Liver (tissue), 9 donors: ENCODE results near the gene IL36B. TPM values are rescaled to one million over a fixed set of nuclear protein-coding genes. Genes with fewer than 3 reads are reported as not detected.

Experiments
- DNase-seq: peaks from one replicate; pipeline ENCODE4 v3.0.0-alpha.2; 2017; ENCODE audit warnings: low spot score
- H3K27ac ChIP-seq, 2 donors: one replicate each; pipeline ENCODE4 v1.7.0; 2013; ENCODE audit warnings: inconsistent platforms in 2 of 2, low read length in 2 of 2, control low read depth in 1 of 2, low read depth in 1 of 2, mild to moderate bottlenecking in 1 of 2
- H3K27me3 ChIP-seq, 4 donors: one replicate each; pipeline versions ENCODE4 v1.6.1 to v1.7.0; 2013; ENCODE audit warnings: low read length in 3 of 4, inconsistent platforms in 1 of 4, mild to moderate bottlenecking in 1 of 4, moderate library complexity in 1 of 4; ENCODE audit not compliant: control insufficient read depth in 4 of 4, insufficient read depth in 4 of 4
- H3K36me3 ChIP-seq, 4 donors: one replicate each; pipeline versions ENCODE4 v1.6.1 to v1.7.0; 2013; ENCODE audit warnings: low read length in 3 of 4, mild to moderate bottlenecking in 3 of 4, low read depth in 1 of 4, moderate library complexity in 1 of 4; ENCODE audit not compliant: control insufficient read depth in 4 of 4, insufficient read depth in 3 of 4
- H3K4me1 ChIP-seq, 4 donors: one replicate each; pipeline versions ENCODE4 v1.6.1 to v1.7.0; 2013; ENCODE audit warnings: low read length in 3 of 4, mild to moderate bottlenecking in 3 of 4, moderate library complexity in 1 of 4; ENCODE audit not compliant: control insufficient read depth in 4 of 4, insufficient read depth in 4 of 4
- H3K4me3 ChIP-seq, 3 donors: one replicate each; pipeline versions ENCODE4 v1.6.1 to v1.7.0; 2013; ENCODE audit warnings: low read length in 3 of 3, control low read depth in 1 of 3, low read depth in 1 of 3, mild to moderate bottlenecking in 1 of 3
- H3K9ac ChIP-seq, 2 donors: one replicate each; pipeline ENCODE4 v1.7.0; 2013; ENCODE audit warnings: low read length in 2 of 2, mild to moderate bottlenecking in 2 of 2, moderate library complexity in 2 of 2, control low read depth in 1 of 2, low read depth in 1 of 2
- H3K9me3 ChIP-seq, 4 donors: one replicate each; pipeline versions ENCODE4 v1.6.1 to v1.7.0; 2013; ENCODE audit warnings: low read length in 3 of 4; ENCODE audit not compliant: control insufficient read depth in 4 of 4
- ATF3 ChIP-seq: IDR thresholded peaks from 2 replicates; pipeline ENCODE4 v1.6.1; 2016; ENCODE audit warnings: antibody characterized with exemption
- CTCF ChIP-seq: fragments of 150-350 bp; IDR thresholded peaks from 2 replicates; pipeline ENCODE4 v1.5.1; 2017; ENCODE audit warnings: improper control_type of control experiment, low read depth, low read length; ENCODE audit not compliant: missing input control
- EGR1 ChIP-seq, 2 donors: IDR thresholded peaks; 2 replicates each; pipeline ENCODE4 v1.6.1; 2016 to 2018; ENCODE audit warnings: antibody characterized with exemption in 2 of 2, low read depth in 2 of 2
- FOXA1 ChIP-seq: IDR thresholded peaks from 2 replicates; pipeline ENCODE4 v1.6.1; 2016; ENCODE audit warnings: antibody characterized with exemption
- FOXA2 ChIP-seq: IDR thresholded peaks from 2 replicates; pipeline ENCODE4 v1.6.1; 2016; ENCODE audit warnings: antibody characterized with exemption
- GABPA ChIP-seq, 2 donors: IDR thresholded peaks in 1 of 2; conservative IDR thresholded peaks in 1 of 2; 2 replicates each; pipeline ENCODE4 v1.6.1; 2016; ENCODE audit warnings: antibody characterized with exemption in 2 of 2, mild to moderate bottlenecking in 1 of 2, moderate library complexity in 1 of 2
- HNF4A ChIP-seq, 2 donors: conservative IDR thresholded peaks; 2 replicates each; pipeline ENCODE4 v1.6.1; 2016; ENCODE audit warnings: antibody characterized with exemption in 2 of 2, mild to moderate bottlenecking in 2 of 2
- HNF4G ChIP-seq: IDR thresholded peaks from 2 replicates; pipeline ENCODE4 v1.6.1; 2016; ENCODE audit warnings: antibody characterized with exemption
- JUND ChIP-seq, 2 donors: IDR thresholded peaks; 2 replicates each; pipeline ENCODE4 v1.6.1; 2016; ENCODE audit warnings: antibody characterized with exemption in 2 of 2
- NR2F2 ChIP-seq: IDR thresholded peaks from 2 replicates; pipeline ENCODE4 v1.6.1; 2016; ENCODE audit warnings: antibody characterized with exemption
- RAD21 ChIP-seq, 2 donors: IDR thresholded peaks; 2 replicates each; pipeline ENCODE4 v1.6.1; 2016; ENCODE audit warnings: antibody characterized with exemption in 2 of 2, mild to moderate bottlenecking in 2 of 2
- RXRA ChIP-seq, 2 donors: IDR thresholded peaks; 2 replicates each; pipeline ENCODE4 v1.6.1; 2017 to 2018; ENCODE audit warnings: antibody characterized with exemption in 2 of 2, mild to moderate bottlenecking in 1 of 2
- SP1 ChIP-seq: IDR thresholded peaks from 2 replicates; pipeline ENCODE4 v1.6.1; 2018; ENCODE audit warnings: antibody characterized with exemption, mild to moderate bottlenecking
- YY1 ChIP-seq: IDR thresholded peaks from 2 replicates; pipeline ENCODE4 v1.6.1; 2016; ENCODE audit warnings: antibody characterized with exemption, mild to moderate bottlenecking
- ZBTB33 ChIP-seq: IDR thresholded peaks from 2 replicates; pipeline ENCODE4 v1.6.1; 2016; ENCODE audit warnings: antibody characterized with exemption
- WGBS: extraction: QIAGEN DNeasy Blood & Tissue Kit; methylation state at CpG from one replicate; pipeline ENCODE4 v1.1.7; 2013; 5-methylcytosine and 5-hydroxymethylcytosine counted together
- polyA plus RNA-seq, 2 donors: library from polyadenylated mRNA; stranded (reverse) in 1 of 2; unstranded in 1 of 2; fragments of 200-250 nt in 1 of 2; fragments of >200 nt in 1 of 2; fragmentation: Nextera tagmentation in 1 of 2; extraction: Ambion mirVana in 1 of 2; gene quantifications; one replicate each; pipeline versions ENCODE4 v1.2.1 to v1.2.3, GENCODE V29; 2013 to 2015
- total RNA-seq, 2 donors: library from RNA; depleted of rRNA; stranded (reverse); fragments of >200 nt; gene quantifications; one replicate each; pipeline ENCODE4 v1.2.3, GENCODE V29; 2014
- donor health status: healthy.
- donor health status: healthy.
- donor health status: healthy.
- donor health status: healthy.
- donor health status: healthy.

IL36B gene
- total and polyA plus RNA-seq, 4 donors: not detected

- no peak for TF ChIP-seq SP1
- TF ChIP-seq RAD21 (IDR thresholded peaks at IDR 0.05): no peak
- no peak for TF ChIP-seq ZBTB33
- TF ChIP-seq FOXA2: no peak
- TF ChIP-seq GABPA (IDR thresholded peaks at IDR 0.05 in 1 of 2, conservative IDR thresholded peaks at IDR 0.05 in 1 of 2): no peak
- no peak for TF ChIP-seq RXRA (IDR thresholded peaks at IDR 0.05)
- no peak for TF ChIP-seq JUND (IDR thresholded peaks at IDR 0.05)
- no peak for TF ChIP-seq CTCF
- TF ChIP-seq HNF4A (conservative IDR thresholded peaks at IDR 0.05): no peak
- no peak for TF ChIP-seq EGR1 (IDR thresholded peaks at IDR 0.05; ENCODE audit: low read depth in 2 of 2)
- no peak for TF ChIP-seq HNF4G
- TF ChIP-seq FOXA1: no peak
- TF ChIP-seq ATF3: no peak
- no peak for TF ChIP-seq NR2F2
- no peak for TF ChIP-seq YY1
- WGBS: 86% methylated on average over 3 of the region's 3 CpGs
- Histone ChIP-seq H3K9me3 (no peaks in the 10 kb centered on the region), H3K27ac (no peak overlapping the region), H3K36me3 (no peaks in the 10 kb centered on the region), H3K4me1 (peaks cover 2 to 5% (median 2%) of the 10 kb centered on the region in 4 donors), H3K9ac (no peak overlapping the region), H3K4me3 (no peak overlapping the region), H3K27me3 (no peaks in the 10 kb centered on the region)
- DNase-seq: no peak
Measured at GRCh38 chr2:113034016-113034415, 18.7 kb downstream of the IL36B start.

- no peaks in the 10 kb centered on the region for H3K4me1 ChIP-seq
- no peaks in the 10 kb centered on the region for H3K27me3 ChIP-seq
- no peak for DNase-seq
- no peak overlapping the region for H3K4me3 ChIP-seq
- H3K9me3 ChIP-seq: no peaks in the 10 kb centered on the region
- TF ChIP-seq ATF3 (no peak), YY1 (no peak), RXRA (IDR thresholded peaks at IDR 0.05) (no peak), SP1 (no peak), CTCF (no peak)
- H3K9ac ChIP-seq: no peak overlapping the region
- WGBS: 79% methylated on average over 1 of the region's 1 CpG
- no peaks in the 10 kb centered on the region for H3K36me3 ChIP-seq
- H3K27ac ChIP-seq: no peak overlapping the region
Measured at GRCh38 chr2:113032737-113033136, 19.9 kb downstream of the IL36B start.
